ENCODE data around the gene PDZD4. TPM values are rescaled to one million over a fixed set of nuclear protein-coding genes. Genes with fewer than 3 reads are reported as not detected.

PDZD4 gene
- total and polyA plus RNA-seq, 9 of the 15 experiments (the other 6 are each of a cell fraction or from before 2014, with no cell fraction given): 0.05 to 0.38 (median 0.07) TPM; not detected in 5

DNA sequence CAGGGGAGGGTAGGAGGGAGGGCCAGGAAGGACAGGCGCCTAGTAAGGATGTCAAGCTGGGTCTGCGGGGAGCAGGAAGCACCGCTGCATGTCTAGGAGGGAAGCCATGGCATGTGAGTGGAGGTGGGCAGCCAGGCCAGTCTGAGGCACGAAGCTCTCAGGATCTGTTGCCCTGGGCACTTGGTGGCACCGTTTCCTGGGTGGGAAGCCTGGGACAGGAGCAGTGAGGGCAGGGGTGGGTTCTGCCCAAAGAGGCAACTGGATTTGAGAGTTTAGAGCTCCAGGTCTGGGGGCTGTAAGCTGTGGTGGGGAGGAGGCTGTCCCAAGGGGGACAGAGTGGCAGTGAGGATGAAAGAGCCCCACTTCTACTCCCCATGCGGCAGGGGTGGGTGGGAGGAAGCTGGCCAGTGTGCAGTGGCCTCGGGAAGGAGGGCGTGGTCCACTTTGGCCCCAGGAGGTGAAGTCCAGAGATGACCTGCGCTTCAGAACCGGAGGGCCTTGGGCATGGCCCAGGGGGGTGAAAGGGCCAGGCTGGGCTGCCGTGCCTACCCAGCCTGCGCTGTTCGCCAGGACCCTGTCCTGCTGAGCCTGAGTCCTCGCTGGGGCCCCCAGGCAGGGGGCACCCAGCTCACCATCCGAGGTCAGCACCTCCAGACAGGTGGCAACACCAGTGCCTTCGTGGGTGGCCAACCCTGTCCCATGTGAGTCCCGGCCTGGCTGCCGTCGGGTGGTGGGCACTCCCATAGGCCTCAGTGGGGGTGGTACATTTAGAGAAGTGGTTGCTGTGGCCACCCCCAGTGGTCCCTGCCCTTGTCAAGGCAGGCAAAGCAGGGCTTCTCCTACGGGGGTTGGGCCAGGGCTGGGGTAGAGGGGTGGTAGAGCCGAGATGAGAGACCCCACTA is 57.8 kb downstream of the PDZD4 start (continued):
- TF ChIP-seq, protein P1, sequence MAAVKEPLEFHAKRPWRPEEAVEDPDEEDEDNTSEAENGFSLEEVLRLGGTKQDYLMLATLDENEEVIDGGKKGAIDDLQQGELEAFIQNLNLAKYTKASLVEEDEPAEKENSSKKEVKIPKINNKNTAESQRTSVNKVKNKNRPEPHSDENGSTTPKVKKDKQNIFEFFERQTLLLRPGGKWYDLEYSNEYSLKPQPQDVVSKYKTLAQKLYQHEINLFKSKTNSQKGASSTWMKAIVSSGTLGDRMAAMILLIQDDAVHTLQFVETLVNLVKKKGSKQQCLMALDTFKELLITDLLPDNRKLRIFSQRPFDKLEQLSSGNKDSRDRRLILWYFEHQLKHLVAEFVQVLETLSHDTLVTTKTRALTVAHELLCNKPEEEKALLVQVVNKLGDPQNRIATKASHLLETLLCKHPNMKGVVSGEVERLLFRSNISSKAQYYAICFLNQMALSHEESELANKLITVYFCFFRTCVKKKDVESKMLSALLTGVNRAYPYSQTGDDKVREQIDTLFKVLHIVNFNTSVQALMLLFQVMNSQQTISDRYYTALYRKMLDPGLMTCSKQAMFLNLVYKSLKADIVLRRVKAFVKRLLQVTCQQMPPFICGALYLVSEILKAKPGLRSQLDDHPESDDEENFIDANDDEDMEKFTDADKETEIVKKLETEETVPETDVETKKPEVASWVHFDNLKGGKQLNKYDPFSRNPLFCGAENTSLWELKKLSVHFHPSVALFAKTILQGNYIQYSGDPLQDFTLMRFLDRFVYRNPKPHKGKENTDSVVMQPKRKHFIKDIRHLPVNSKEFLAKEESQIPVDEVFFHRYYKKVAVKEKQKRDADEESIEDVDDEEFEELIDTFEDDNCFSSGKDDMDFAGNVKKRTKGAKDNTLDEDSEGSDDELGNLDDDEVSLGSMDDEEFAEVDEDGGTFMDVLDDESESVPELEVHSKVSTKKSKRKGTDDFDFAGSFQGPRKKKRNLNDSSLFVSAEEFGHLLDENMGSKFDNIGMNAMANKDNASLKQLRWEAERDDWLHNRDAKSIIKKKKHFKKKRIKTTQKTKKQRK (IDR thresholded peaks at IDR 0.05; ENCODE audit: borderline replicate concordance, low read depth, low read length): no peak

DNA sequence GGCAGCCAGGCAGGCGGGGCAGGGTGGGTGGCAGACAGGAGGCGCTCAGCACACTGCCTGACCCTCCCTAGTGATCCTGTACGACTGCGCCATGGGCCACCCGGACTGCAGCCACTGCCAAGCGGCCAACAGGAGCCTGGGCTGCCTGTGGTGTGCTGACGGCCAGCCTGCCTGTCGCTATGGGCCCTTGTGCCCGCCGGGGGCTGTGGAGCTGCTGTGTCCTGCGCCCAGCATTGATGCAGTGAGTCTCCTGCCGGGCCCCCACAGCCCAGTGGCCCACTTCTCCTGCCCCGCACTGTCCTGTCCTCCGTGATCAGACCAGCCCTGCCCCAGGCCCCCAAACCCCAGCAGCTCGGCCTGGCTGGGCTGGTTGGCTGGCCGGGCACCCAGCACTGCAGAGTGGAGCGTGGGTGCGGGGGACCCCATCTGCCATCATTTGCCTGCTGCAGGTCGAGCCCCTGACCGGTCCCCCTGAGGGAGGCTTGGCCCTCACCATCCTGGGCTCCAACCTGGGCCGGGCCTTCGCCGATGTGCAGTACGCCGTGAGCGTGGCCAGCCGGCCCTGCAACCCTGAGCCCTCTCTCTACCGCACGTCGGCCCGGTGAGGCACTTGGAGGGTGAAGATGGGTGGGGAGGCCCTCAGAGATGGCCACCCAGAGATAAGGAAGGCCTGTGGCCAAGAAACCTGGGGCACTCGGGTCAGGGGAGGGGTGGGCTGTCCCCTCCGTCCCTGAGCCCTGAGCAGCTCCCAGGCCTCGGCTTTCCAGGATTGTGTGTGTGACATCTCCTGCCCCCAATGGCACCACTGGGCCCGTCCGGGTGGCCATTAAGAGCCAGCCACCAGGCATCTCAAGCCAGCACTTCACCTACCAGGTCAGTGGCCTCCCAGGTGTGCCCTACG is 58.7 kb downstream of the PDZD4 start:
- intact Hi-C loops (cut with micrococcal nuclease): no loop called here
- H3K4me3 ChIP-seq: no peak overlapping the region
- no peak for DNase-seq (ENCODE audit: extremely low read depth in 1 of 4, low spot score in 3 of 4)
- WGBS (ENCODE audit: insufficient coverage, low coverage, missing lambda C conversion rate): 61% methylated on average over 12 of the region's 37 CpGs
- no peaks in the 10 kb centered on the region for H3K36me3 ChIP-seq (ENCODE audit: control insufficient read depth, insufficient read depth, low read length)
- H3K9me1 ChIP-seq (ENCODE audit: control insufficient read depth, insufficient read depth, low read length): no peaks in the 10 kb centered on the region
- no TSS peak for BruUV-seq (replicated peaks)
- ChIA-PET CTCF (ENCODE audit: low intra/inter-chr PET ratio) (no interaction called here), POLR2A (interaction anchor here (0.6 to 0.8 kb wide), 3 partner anchors 9 to 161 kb away, joined by 3 to 4 read pairs (median 3); no protein-coding TSS in a partner anchor)
- ATAC-seq: no peak
- FAIRE-seq: no peak
- H3K9me3 ChIP-seq (replicated peaks; ENCODE audit: control insufficient read depth, insufficient read depth, low read depth, low read length): no peaks in the 10 kb centered on the region
- TF ChIP-seq ZNF347 (CRISPR knock-in tag; IDR thresholded peaks at IDR 0.05; ENCODE audit: low read depth) (no peak), POLR2G (IDR thresholded peaks at IDR 0.05; ENCODE audit: low read depth, low read length) (peak; percentile 48)
- H3K27ac ChIP-seq (ENCODE audit: extremely low read depth, low read depth, low read length): no peak overlapping the region
- H4K20me1 ChIP-seq (replicated peaks; ENCODE audit: control insufficient read depth, insufficient read depth, low read length): no peaks in the 10 kb centered on the region
- in situ Hi-C loops (cut with MboI): no loop called here
- no peak overlapping the region for H3K4me2 ChIP-seq (ENCODE audit: insufficient read depth, low read length)
- H2AFZ ChIP-seq (ENCODE audit: low read depth, low read length): no peak overlapping the region
- no peaks in the 10 kb centered on the region for H3K27me3 ChIP-seq (ENCODE audit: control insufficient read depth in 2 of 2, insufficient read depth in 2 of 2, low read length in 2 of 2)
- H3K4me1 ChIP-seq (replicated peaks in 1 of 2; ENCODE audit: control insufficient read depth in 2 of 2, insufficient read depth in 2 of 2, low read length in 2 of 2): peaks cover under 1 to 89% of the 10 kb centered on the region in 2 experiments; a peak in 4 of 5 replicates
- H3K9ac ChIP-seq (ENCODE audit: insufficient read depth in 1 of 2, low read depth in 2 of 2, low read length in 2 of 2): peak overlapping the region in 1 of 2 experiments; percentile 76; a peak in 2 of 4 replicates
- H3K79me2 ChIP-seq (ENCODE audit: control insufficient read depth, insufficient read depth, low read length): no peaks in the 10 kb centered on the region

Measured in K562 (cell line).